Measurements from ENCODE around the gene STAT1.
A peak's percentile ranks its signal among the peaks of the same experiment; 100 is the strongest.

Gene STAT1

GRCh38 chr2:191030521-191031154 is 16.7 kb upstream of the STAT1 start:
- DNase-seq, result peak; percentile 43 to 48

- DNase-seq, result no peak
These were observed 15.4 kb upstream of the STAT1 start for GRCh38 chr2:191029280-191029950.

GRCh38 chr2:191026377-191026776 is 12.4 kb upstream of the STAT1 start:
- no peak for DNase-seq

- DNase-seq, result no peak
These were observed 11.2 kb upstream of the STAT1 start for GRCh38 chr2:191025135-191025534.

GRCh38 chr2:191023235-191023679 is 9.3 kb upstream of the STAT1 start:
- DNase-seq, result no peak

GRCh38 chr2:191020742-191021381 is 6.9 kb upstream of the STAT1 start:
- DNase-seq, result peak in 1 of 2 experiments; percentile 16

GRCh38 chr2:191020221-191020741 is 6.3 kb upstream of the STAT1 start:
- DNase-seq, result peak; percentile 90 to 93

GRCh38 chr2:191019376-191019775 is 5.4 kb upstream of the STAT1 start:
- DNase-seq, result no peak

GRCh38 chr2:191018643-191019119 is 4.7 kb upstream of the STAT1 start:
- no peak for DNase-seq

- DNase-seq, result no peak
These were observed 4.1 kb upstream of the STAT1 start for GRCh38 chr2:191018048-191018447.

- DNase-seq, result no peak
These were observed 1.9 kb upstream of the STAT1 start for GRCh38 chr2:191015831-191016230.

- no peak for DNase-seq
These were observed 1.3 kb upstream of the STAT1 start for GRCh38 chr2:191015239-191015638.

GRCh38 chr2:191014653-191015020 is 666 bp upstream of the STAT1 start:
- no peak for DNase-seq

- DNase-seq, result peak in 1 of 2 experiments; percentile 65
These were observed 364 bp downstream of the STAT1 start for GRCh38 chr2:191013682-191013931.

- DNase-seq, result no peak
These were observed 908 bp downstream of the STAT1 start for GRCh38 chr2:191012845-191013681.

- DNase-seq, result no peak
These were observed 1.6 kb downstream of the STAT1 start for GRCh38 chr2:191012346-191012745.

GRCh38 chr2:191010887-191011885 is 2.8 kb downstream of the STAT1 start:
- no peak for DNase-seq

- DNase-seq, result no peak
These were observed 4.2 kb downstream of the STAT1 start for GRCh38 chr2:191009541-191010374.

GRCh38 chr2:191008286-191008685 is 5.7 kb downstream of the STAT1 start:
- DNase-seq, result no peak

GRCh38 chr2:191006997-191007783 is 6.8 kb downstream of the STAT1 start:
- DNase-seq, result no peak

Data from SHP77 (cell line).